HG02870 (cell line): ENCODE results near the gene HNRNPLL.

Source experiments
- ATAC-seq: cut with Tn5 transposase; IDR thresholded peaks from one replicate; pipeline ENCODE4 v1.9.1; 2021; ENCODE audit warnings: mild to moderate bottlenecking, moderate library complexity; ENCODE audit not compliant: unreplicated experiment

Gene HNRNPLL

DNA sequence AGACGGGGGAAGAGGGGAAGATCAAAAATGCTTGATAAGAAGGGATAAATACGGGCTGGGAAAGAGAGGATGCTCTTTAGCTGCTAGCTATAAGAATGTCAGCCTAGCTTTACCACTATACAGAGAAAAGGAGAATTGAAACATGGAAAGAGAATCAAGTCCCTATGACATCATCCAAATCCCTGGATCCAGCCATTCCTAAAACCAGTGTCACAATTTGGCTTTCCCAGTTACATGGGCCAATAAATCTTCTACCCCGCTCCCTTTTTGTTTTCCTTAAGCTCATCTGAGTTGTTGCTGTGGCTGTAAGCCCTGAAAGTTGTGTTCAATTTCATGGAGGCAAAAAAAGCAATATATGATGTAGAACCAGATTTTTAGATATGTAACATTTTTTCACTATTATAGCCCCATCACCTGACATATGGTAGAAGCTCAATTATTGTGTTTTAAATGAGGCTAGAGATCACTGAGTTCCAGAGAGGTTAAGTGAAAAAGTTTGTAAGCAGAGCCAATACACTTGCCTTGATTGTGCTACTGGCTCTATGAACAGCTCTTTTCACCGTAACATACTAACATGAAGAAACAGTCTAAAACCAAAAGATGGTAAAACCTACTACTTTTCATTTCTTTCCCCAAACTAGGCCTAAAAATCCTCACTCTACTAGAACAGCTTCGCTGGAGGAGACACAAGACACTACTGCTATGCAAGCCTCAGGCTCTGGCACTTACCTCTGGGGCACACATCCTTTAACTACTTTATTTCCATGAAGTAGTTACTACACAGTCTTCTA is 4.3 kb downstream of the HNRNPLL start:
- ATAC-seq, result no peak

DNA sequence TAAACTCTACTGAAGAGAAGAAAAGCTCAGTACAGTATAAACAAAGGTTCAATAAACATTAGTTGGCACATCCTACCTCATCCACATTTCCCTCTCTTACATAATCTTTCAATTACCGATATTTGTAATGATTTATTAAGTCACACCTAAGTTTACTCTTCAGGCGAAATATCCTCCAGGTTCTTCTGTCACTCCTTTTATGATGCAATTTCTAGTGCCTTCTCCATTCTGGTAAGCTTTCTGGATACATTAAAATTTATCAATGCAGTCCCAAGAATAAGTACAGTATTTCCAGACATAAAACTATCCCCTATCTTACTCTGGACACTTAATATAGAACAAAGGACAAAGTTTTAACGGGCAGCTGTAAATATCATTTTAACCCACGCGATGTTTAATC is 5.6 kb downstream of the HNRNPLL start:
- no peak for ATAC-seq

DNA sequence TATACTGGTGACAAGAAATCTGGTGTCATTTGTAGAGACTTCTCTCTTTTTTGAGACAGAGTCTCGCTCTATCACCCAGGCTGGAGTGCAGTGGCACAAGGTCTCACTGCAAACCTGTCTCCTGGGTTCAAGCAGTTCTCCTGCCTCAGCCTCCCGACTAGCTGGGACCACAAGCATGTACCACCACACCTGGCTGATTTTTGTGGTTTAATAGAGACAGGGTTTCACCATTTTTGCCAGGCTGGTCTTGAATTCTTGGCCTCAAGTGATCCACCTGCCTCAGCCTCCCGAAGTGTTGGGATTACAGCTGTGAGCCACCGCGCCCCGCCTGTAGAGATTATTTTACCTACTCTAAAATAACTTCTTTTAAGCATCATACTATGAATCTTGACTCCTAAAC is 6.5 kb downstream of the HNRNPLL start:
- no peak for ATAC-seq

DNA sequence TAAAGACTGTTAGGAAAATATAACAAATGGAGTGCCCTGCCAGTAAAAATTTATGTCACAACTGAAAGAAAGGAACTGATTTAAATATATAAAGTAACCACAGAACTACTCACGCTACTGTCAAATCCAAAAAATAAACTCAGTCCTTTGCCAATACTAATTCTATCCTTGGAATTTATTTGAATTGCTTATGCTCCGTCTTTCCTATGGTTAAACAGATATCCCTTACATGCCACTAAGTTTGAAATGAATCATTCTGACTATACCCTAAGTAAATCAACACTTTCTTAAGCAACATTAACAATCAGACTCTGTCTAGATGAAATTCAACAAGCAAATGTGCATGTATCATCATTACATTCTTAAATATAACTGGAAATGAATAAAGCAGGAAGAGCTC is 9.8 kb downstream of the HNRNPLL start:
- no peak for ATAC-seq

DNA sequence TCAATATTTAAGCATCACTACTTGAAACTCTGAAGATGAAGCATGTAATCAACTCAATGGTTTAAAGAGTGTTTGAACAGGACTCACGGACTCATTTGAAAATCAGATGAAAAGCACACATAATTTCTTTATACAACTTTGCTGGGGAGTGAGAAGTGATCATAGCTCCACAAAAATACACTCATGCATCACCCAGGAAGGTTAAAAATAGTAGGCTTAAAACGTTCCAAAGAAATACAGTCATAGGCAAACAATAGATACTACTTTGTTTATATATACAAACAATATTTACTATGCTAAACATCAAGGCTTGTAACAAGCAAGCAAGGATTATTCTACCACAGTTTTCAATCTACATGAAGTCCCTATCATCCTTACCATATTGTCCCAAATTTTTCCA is 11.6 kb downstream of the HNRNPLL start:
- ATAC-seq, result no peak

DNA sequence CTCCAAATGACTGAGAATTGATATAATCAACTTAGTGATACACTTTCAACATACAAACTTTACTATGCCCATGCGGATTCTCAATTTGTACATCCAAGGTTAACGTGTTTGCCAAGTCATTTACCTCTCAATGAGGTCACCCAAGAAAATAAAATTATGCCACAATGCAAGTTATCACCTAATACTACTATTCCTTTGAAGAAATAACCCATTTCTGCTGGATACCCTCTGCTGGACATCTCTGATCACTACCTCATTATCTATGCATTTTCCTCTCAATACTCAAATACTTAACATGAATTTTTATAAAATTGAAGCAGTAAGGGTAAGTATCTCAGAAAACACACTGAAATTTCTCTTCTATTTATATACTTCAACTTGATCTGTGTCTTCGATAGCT is 12.7 kb downstream of the HNRNPLL start:
- no peak for ATAC-seq

DNA sequence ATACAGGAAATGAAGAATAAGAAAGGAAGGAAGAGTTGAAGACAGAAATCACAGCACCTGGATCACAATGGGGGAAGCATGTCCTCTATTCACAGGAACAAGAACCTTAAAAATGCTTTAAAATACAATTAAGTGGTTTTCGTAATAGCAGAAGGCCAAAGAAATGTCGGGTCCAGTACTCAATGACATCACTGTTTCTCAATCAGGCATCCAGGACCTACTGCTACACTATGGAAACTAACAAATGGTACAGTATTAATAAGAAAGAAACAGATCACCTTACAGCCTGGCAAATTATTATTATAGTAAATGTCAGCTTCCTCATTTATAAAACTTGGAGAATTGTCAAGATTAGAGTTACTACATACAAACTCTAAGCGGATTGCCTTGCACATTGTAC is 15.8 kb downstream of the HNRNPLL start:
- no peak for ATAC-seq

DNA sequence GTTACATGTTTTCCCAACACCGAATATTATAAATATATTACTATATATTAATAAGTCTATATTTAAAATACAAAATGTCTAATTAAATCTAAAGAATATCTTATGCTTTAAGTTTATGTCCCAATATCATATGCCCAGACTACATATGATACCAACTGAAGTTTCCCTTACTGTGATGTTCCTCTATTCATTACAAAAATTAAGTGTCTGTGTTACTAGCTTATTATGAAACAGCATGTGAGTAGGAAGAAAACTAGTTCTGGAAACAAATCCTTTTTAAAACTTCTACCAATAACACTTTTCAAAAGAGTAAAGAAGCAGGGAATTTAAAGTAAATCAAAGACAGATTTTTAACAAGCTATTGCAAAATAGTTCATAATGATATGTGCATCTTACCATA is 17.8 kb downstream of the HNRNPLL start:
- ATAC-seq, result no peak

DNA sequence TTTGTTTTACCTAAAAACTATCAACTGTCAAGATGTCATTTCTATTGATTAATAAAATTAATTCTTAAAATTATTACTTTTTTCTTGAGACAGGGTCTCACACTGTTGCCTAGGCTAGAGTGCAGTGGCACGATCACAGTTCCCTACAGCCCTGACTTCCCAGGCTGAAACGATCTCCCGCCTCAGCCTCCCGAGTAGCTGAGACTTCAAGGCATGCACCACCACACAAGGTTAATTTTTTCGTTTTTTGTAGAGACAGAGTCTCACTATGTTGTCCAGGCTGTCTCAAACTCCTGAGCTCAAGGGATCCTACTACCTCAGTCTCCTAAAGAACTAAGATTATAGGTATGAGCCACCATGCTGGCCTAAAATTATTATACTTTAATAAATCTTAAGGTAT is 18.7 kb downstream of the HNRNPLL start:
- ATAC-seq, result no peak

DNA sequence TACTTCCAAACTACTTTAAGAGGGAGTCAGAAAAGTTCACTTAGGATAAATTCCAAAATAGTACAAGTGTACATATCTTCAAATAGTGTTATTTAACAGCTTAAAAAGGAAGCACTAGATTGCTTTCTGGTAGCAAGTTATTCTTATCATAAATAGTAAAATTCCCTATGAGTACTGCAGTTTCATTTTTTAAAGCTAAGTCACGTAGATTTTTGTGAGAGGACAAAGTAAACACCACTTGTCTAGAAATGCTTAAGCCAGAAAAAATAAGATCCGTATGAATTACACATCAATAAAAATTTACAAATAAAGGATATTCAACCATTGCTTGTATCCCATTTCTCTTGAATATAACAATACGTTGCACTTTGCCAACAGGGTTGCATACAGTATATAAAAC is 19.2 kb downstream of the HNRNPLL start:
- ATAC-seq, result no peak

DNA sequence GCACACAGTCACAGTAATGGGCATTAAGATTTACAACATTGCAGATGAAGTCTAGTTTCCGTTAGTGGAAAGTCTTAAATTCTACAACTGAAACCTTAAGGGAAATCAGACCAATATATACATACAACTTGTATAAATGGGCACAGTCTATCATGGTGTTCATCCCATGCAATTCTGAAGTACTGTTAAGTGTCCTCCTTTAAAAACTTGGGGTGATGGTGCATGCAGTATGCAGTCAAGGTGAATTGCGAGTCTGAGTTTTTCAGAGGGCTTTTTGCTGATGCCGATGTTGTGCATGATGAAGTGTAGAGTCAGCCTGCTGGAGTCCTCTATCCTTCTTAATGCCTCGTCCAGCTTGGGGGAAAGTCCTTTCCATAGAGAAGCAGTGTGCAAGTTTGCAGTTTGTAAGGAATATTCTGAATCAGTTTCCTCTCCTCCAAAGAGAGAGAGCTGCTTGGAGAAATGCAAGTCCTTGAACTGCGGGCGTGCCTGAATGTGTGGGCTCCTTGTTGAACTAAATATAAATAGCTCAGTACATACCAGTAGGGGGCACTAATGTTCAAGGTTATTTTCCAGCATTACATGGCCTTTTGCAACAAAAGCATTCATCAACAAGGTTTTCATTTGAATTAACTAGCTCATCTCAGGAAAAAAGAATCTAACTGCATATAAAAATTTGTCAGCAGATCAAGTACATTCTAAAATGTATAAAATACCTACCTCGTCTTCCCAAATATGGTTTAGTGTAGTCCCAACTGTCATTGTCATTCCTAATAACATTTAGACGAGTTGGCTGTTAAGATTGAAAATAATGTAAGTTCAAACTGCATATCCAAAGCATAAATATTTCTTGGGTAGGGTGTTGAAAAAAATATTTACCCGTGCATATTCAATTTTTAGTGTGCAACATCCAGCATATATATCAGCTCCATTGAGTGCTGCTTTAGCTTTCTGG is 21.3 kb downstream of the HNRNPLL start:
- no peak for ATAC-seq

DNA sequence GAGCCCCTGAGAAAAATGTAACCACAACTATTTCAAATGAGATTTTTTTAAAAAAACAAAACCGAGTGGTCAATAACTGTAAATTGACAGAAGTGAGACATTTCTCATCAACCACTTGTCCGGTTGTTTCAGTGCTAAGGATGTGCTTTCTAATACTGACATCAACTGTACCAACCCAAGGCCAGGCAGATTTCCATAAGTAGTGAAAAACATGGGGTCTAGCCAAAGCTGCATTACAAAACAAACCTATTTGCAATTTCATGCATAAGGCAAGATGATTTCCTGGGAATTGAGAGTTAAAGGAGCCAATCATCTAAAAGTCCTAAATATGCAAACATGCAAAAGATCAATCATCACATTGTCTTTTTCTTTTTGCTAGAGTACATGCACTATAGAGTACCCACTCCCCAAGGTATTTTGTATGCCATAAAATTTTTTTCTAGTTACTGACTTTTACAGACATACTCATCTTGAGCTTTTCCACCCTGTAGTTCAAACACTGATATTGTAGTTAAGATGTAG is 22.6 kb downstream of the HNRNPLL start:
- ATAC-seq, result no peak

DNA sequence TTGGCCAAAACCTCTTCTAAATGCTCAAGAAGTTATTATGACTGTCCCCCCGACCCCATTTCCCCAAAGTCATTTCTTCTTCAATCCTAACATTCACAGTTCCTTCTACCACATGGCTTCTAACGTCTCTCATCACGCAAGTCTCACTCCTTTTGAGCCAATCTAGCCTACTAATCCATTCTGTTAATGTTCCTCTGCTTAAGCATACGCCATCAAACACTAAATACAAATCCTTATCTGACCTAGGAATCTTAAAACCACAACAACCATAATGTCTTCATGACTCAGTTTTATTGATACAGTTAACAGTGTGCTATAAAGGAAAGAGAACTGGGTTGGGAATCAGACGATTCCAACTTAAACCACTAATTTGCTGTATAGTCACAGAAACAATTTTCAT is 23.9 kb downstream of the HNRNPLL start:
- ATAC-seq, result no peak

DNA sequence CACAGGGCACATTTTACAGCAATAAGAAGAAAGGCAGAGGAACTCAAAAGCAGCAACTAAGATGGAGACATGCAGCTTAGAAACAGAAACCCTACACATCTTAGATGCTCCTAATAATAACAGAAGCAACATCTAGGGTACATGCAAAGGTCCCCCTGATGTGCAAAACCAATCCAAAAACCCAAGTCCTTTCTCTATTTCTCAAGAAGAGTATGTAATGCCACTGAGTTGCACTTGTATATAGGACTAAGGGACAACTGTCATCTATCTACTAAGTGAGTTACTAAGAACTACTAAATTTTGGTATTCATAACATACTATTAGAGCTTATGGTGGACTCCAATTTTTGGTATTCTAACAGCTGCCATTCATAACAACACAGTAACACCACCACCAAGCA is 28.4 kb downstream of the HNRNPLL start:
- no peak for ATAC-seq

DNA sequence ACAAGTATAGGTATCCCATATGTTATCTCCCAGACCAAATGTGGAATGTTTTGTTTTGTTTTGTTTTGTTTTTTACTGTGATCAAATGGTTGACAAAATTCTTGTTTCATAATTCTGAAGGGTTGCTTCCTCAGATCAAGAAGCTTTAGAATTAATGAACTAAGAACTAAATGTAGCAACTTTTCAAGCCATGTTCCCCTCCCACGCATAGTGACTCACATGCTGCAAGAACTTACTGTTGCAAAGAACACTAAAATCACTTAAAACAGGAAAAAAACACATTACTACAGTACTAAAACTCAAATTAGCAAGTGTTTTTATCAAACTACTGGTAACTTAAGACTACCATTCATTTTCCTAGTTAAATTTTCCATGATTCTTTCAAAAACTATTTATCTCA is 30.6 kb downstream of the HNRNPLL start:
- ATAC-seq, result no peak

DNA sequence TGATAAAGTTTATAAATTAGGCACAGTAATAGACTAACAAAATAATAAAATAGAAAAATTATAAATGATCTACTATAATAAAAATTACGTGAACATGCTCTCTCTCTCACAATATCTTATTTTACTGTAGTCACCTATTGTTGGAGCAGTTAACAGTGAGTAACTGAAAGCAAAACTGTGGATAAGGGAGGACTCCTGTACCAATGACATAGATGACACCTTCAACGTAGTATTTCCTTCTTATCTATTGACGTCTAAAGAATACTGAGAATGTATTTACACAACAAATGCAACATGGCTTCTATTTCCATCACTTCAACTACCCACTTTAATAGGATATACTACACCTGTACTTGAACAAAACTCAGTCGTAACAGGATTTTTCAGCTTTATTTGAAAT is 31.5 kb downstream of the HNRNPLL start:
- ATAC-seq, result no peak

DNA sequence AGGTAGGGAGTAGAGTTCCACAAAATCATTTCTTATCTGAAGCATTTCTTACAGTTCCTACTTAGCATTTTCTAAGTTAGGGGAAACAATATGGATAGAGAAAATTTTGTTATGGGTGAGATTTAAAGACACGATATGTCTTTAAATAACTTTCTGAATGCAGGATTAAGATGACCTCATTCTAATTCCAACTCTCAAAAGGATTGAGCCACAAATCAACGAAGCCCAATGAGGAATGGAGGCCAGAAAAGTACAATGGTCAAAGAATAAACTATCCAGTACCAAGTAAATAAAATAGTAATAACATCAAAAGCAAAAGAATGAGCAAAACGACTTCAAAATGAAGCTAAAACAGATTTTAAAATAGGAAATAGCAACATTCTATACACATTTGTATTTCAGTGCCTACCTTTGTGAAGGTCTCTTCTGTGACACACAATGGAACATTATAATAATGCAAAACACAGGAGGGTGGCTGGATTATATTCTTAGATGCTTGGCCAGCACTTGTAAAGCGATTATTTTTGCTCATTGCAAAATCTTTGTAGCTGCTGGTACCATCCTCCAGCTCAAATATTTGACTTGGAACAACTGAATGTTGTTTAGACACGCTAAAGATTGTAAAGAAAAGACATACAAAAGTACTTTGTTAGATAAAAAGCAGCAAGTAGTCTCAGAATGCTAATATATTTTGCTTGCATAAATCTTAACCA is 33.8 kb downstream of the HNRNPLL start:
- no peak for ATAC-seq

DNA sequence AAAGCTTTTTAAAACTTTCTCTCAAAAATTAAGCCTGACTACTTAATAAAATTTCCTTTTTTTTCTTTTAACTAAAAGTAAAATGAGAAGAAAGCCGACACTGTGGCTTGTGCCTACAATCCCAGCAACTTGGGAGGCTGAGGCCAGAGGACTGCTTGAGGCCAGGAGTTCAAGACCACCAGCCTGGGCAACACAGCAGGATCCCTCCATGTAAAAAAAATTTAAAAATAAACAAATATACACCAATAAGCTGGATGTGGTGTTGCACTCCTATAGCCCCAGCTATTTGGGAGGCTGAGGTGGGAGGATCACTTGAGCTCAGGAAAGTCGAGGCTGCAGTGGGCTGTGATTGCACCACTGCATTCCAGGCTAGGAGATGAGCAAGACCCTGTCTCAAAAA is 37.4 kb downstream of the HNRNPLL start:
- ATAC-seq, result no peak

DNA sequence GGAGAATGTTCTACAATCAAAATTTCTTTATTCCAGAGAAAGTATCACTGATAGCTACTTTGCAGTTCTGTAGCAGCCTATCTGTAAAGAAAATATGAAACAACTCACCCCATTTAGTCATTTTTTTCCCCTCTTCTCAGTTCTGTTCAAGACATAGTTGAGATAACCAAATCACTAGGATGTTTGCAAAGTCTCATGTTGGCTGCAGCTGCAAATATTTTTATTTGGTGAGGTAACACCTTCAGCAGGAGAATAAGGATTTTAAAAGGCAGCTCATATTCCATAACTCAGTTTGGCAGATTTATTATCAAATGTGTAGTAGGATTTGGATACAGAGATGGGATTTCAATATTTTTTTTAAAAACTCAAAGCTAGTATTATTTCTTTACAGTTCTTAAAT is 41.0 kb downstream of the HNRNPLL start:
- no peak for ATAC-seq

DNA sequence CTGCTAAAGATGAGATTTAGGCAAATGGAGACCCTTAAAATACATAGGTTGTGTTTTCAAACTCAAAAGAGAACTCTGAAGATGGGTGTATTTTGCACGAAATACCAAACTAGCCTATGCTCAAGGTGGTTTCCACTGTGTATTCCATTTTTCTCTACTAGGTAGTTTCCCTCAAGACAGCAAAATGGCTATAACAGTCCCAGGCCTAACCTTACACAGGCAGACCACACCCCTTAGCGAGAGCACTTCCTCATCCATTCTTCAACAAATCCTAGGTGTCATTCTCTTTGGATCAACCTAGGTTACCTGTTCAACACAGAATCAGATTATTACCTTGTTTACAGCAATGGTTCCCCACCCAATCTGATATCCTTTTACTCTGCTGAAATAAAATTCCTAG is 42.6 kb downstream of the HNRNPLL start:
- ATAC-seq, result no peak

DNA sequence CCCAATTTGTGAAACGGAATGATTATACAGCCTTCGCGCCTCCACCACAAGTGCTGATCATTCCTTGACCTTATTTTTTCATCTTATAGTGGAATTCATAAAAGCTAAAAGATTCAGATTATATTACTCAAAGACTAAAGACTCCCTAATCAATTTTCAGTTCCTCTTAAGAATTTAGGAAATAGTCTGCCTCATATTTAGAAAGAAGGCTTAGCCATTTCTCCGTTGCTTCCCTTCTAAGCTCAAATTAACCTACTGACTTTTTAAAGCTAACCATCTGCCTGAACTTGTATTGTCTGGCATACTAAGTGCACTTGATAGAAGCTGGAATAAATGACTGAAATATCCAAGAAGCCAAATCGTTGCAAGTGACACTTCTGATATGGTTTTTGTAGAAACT is 44.7 kb downstream of the HNRNPLL start:
- ATAC-seq, result no peak
